Inferior parietal cortex (tissue), 1 donor: Measurements from ENCODE around the gene IFT22.
A peak's percentile ranks its signal among the peaks of the same experiment; 100 is the strongest.
"Not testable (repeated sequence)": the region's sequence is repeated elsewhere in the genome, so short reads cannot be mapped to it uniquely, and the experiment has no call there.

Experiments used
- DNase-seq: peaks from one replicate; pipeline ENCODE4 v3.0.0-alpha.2; 2016; ENCODE audit errors: extremely low spot score

Gene IFT22

DNA sequence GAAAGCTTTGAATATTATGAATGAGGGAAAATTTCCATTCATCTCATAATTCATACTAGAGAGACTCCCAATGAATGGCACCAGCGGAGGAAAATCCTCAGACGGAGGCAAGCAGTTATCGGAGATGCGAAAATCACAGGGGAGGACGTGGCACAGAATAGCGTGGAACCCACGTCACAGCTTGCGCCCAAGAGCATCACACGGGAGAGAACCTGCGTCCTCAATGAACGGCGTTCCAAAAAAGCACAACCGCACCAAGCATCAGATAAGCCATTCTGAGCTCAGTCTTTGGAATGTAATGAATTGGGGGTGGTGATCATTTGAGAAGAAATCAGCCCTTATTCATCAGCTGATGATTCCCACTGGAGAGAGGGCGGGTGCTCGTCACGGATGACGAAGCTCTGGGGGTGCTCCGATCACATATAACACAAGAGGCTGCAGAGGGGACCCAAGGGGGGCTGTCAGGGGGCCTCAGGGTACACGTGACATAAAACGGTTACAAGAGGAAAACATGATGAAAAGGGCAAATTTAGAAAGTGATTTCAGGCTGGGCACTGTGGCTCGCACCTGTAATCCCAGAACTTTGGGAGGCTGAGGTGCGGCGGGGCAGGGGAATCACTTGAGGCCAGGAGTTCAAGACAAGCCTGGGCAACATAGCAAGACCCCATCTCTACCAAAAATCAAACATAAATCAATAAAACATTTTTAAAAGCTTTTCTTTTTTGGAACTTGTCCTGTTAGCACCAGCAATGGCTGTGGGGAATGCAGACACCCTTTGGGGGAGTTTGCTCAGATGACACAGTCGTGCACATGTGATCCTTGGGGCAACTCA is 42.9 kb downstream of the IFT22 start:
- DNase-seq: no peak

DNA sequence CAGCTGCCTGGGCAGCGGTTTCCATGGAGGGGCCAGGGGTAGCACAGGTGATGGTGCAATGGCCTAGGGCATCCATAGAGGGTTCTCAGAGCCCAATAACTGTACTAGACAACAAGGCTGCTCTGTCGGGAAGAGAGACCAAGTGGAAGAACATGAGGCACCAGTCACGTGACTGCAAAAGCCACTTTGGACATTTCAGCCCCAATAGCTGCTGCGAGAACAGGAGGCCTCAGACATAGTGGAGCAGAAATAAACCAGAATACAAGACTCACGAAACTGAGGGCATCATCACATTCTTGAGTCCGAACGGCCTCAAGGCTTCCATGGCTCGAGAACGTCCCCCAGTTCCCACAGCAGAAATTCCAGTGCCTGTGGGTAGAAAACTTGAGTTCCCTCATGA is 44.5 kb downstream of the IFT22 start:
- no peak for DNase-seq

DNA sequence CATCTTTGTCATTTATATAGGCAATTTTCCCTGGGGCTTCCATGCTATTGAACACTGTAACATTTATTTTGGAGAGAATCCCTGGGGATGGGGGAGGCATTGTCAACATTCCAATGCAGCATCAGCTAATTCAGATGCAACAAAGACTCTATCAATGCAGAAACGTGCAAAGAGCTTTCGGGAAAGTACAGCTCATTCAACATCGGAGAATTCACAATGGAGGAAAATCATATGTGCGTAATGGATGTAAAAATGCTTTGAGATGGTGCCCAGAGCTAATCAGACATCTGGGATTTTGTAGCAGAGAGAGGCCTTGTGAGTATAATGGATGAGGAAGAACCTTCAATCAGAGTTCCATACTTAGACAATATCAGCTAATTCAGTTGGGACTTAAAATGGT is 48.4 kb downstream of the IFT22 start:
- DNase-seq: peak; percentile 20

DNA sequence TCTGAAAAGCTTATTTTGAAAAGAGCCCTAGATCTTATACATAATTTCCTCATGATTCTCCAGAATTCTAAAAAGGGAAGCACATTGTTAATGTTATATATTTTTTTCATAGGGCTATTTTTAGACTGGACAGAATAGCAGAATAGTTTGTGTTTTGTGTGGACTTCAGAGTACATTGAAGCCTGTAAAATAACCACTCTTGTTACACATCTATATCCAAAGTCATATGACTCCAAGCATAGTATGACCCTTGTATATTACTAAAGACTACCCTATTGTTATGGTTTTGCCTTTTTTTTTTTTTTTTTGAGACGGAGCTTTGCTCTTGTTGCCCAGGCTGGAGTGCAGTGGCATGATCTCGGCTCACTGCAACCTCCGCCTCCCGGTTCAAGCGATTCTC is 50.6 kb downstream of the IFT22 start:
- peak; percentile 54 for DNase-seq

DNA sequence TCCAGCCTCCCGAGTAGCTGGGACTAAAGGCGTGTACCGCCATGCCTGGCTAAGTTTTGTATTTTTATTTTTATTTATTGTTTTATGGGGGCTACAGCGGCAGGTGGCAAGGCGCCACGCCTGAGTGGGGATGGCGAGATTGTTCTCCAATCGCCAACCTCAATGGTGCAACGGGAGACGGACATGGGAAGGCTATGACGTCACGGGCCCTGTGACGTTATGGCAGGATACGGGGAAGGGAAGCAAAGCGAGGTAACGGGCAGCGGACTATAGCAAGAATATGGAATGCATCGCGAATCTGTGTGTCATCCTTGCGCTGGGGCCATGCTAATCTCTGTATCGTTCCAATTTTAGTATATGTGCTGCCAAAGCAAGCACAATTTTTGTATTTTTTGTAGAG is 51.9 kb downstream of the IFT22 start:
- DNase-seq: no peak

DNA sequence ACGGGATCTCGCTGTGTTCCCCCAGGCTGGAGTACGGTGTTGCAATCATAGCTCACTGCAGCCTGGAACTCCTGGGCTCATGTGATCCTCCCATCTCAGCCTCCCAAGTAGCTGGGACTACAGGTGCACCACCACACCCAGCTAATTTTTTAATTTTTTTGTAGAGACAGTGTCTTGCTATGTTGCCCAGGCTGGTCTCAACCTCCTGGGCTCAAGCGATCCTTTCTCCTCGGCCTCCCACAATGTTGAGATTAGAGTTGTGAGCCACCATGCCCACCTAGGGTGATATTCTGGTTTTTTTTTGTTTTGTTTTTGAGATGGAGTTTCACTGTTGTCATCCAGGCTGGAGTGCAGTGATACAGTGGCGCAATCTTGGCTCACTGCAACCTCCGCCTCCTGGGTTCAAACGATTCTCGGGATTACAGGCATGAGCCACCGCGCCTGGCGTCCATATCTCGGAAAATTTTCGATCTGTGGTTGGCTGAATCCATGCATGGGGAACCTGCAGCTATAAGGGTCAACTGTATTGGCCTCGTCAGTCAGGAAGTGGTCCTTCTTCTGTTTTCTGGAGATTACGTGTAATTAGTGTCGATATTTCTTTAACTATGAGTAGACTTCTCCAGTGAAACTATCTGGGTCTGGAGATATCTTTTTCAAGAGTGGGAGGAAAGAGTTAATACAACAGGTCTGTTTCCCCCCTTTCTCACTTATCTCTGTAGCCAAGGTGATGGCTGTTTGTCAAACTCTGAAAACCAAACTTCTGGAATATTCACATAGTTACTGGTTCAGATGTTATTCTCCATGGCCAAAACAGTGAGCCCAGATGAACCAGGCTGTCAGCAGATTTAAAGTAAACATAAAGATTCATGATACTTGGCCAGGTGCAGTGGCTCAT is 55.7 kb downstream of the IFT22 start:
- DNase-seq: no peak

DNA sequence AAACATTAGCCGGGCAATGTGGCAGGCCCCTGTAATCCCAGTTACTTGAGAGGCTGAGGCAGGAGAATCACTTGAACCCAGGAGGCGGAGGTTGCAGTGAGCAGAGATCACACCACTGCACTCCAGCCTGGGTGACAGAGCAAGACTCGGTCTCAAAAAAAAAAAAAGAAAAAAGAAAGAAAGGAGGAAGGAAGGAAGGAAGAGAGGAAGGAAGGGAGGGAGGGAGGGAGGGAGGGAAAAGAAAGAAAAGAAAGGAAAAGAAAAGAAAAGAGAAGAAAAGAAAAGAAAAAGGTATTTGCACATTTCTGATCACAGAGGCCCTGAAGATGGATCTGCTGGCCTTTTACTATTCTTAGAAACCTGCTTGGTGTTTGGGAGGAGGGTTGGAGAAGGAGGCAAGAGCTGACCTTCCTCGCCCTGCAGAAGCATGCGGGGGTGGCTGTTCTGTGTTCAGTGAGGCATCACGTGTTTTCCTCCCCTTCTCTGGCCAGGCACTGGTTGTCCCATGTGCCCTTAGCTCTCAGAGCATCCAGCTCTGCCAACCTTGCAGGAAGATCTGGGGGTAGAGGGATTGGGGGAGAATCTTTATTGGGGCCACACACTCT is 57.4 kb downstream of the IFT22 start:
- not testable (repeated sequence) for DNase-seq
